Osteoblast (primary cell): ENCODE measurements around the gene TSPYL6. TPM values are rescaled to one million over a fixed set of nuclear protein-coding genes. Genes with fewer than 3 reads are reported as not detected.

Experiments used
- total RNA-seq: library from RNA; depleted of rRNA; stranded (reverse); fragments of >200 nt; gene quantifications from 2 replicates; pipeline ENCODE4 v1.2.3, GENCODE V29; 2012

TSPYL6 gene
- total RNA-seq, 1 donor: not detected

Other genes starting within 250 kb of the TSPYL6 start
- 8.5 and 9.0 TPM in 2 replicates for gene ACYP2, start 140.6 kb downstream of the TSPYL6 start, total RNA-seq
- gene SPTBN1, start 200.1 kb upstream of the TSPYL6 start, total RNA-seq: 249 and 250 TPM in 2 replicates